Neural cell (in vitro differentiated cells): ENCODE measurements around the gene S1PR3. TPM values are rescaled to one million over a fixed set of nuclear protein-coding genes. Genes with fewer than 3 reads are reported as not detected.

ENCODE experiments used
- H2AFZ ChIP-seq: fragments of 200-600, 300-800 bp; sonication (generic), shearing (Covaris generic); 2 replicates; pipeline ENCODE4 v1.6.0; 2014; ENCODE audit warnings: low read depth, mild to moderate bottlenecking, antibody characterized with exemption, low read length, moderate library complexity
- H3F3A ChIP-seq: fragments of 200-600 bp; shearing (Covaris generic); 2 replicates; pipeline ENCODE4 v1.6.1; 2016; ENCODE audit warnings: mild to moderate bottlenecking, moderate library complexity, mixed read lengths, antibody characterized with exemption, low read length; ENCODE audit not compliant: insufficient read depth, poor library complexity, severe bottlenecking
- H3K27ac ChIP-seq: fragments of 200-600, 300-800 bp; sonication (generic), shearing (Covaris generic); 2 replicates; pipeline ENCODE4 v1.5.1; 2014; ENCODE audit warnings: mild to moderate bottlenecking, low read length, moderate library complexity
- H3K27me3 ChIP-seq: fragments of 300-800, 200-600 bp; sonication (generic), shearing (Covaris generic); 2 replicates; pipeline ENCODE4 v1.6.0; 2014; ENCODE audit warnings: mild to moderate bottlenecking, low read depth, low read length, moderate library complexity; ENCODE audit not compliant: insufficient read depth
- H3K36me3 ChIP-seq: fragments of 300-800, 200-600 bp; sonication (generic), shearing (Covaris generic); 2 replicates; pipeline ENCODE4 v1.5.1; 2014; ENCODE audit warnings: mild to moderate bottlenecking, antibody characterized with exemption, low read length, moderate library complexity; ENCODE audit not compliant: insufficient read depth
- H3K4me2 ChIP-seq: fragments of 300-800, 200-600 bp; sonication (generic), shearing (Covaris generic); 2 replicates; pipeline ENCODE4 v1.6.0; 2014; ENCODE audit warnings: mild to moderate bottlenecking, low read length
- H3K4me3 ChIP-seq: fragments of 300-800, 200-600 bp; sonication (generic), shearing (Covaris generic); 2 replicates; pipeline ENCODE4 v1.5.1; 2014; ENCODE audit warnings: mild to moderate bottlenecking, low read length, moderate library complexity
- H3K79me2 ChIP-seq: fragments of 200-600 bp; shearing (Covaris generic); replicated peaks from 2 replicates; pipeline ENCODE4 v1.6.0; 2014; ENCODE audit warnings: mild to moderate bottlenecking, low read length, moderate library complexity; ENCODE audit not compliant: insufficient read depth
- H3K9ac ChIP-seq: fragments of 300-800, 200-600 bp; sonication (generic), shearing (Covaris generic); 2 replicates; pipeline ENCODE4 v1.6.1; 2016; ENCODE audit warnings: mild to moderate bottlenecking, low read length, mixed read lengths
- H3K9me2 ChIP-seq: fragments of 200-600 bp; shearing (Covaris generic); 2 replicates; pipeline ENCODE4 v1.6.1; 2016; ENCODE audit warnings: mild to moderate bottlenecking, low read length, mixed read lengths; ENCODE audit not compliant: insufficient read depth
- H3K9me3 ChIP-seq: fragments of 200-600, 300-800 bp; sonication (generic), shearing (Covaris generic); 2 replicates; pipeline ENCODE4 v1.6.1; 2016; ENCODE audit warnings: mild to moderate bottlenecking, mixed run types, low read length, moderate library complexity, mixed read lengths
- H4K20me1 ChIP-seq: fragments of 200-600 bp; shearing (Covaris generic); 2 replicates; pipeline ENCODE4 v1.6.1; 2016; ENCODE audit warnings: mild to moderate bottlenecking, mixed run types; ENCODE audit not compliant: insufficient read depth
- EP300 ChIP-seq: fragments of 450-650 bp; conservative IDR thresholded peaks from 2 replicates; pipeline ENCODE4 v1.6.1; 2014; ENCODE audit warnings: antibody characterized with exemption, mild to moderate bottlenecking, moderate library complexity; ENCODE audit not compliant: poor library complexity, severe bottlenecking
- EZH2 ChIP-seq: fragments of 200-600, 300-800 bp; shearing (Covaris generic), sonication (generic); IDR thresholded peaks from 2 replicates; pipeline ENCODE4 v1.6.1; 2014; ENCODE audit warnings: antibody characterized with exemption, low read length, borderline replicate concordance, mild to moderate bottlenecking; ENCODE audit not compliant: insufficient read depth, poor library complexity, severe bottlenecking
- MXI1 ChIP-seq: fragments of 450-650 bp; conservative IDR thresholded peaks from 2 replicates; pipeline ENCODE4 v1.6.1; 2014; ENCODE audit warnings: antibody characterized with exemption, mild to moderate bottlenecking; ENCODE audit not compliant: poor library complexity, severe bottlenecking
- POLR2AphosphoS5 ChIP-seq: IDR thresholded peaks from 2 replicates; pipeline ENCODE4 v1.6.1; 2012
- RAD21 ChIP-seq: fragments of 450-650 bp; conservative IDR thresholded peaks from 2 replicates; pipeline ENCODE4 v1.6.1; 2014; ENCODE audit warnings: antibody characterized with exemption, mild to moderate bottlenecking, moderate library complexity
- REST ChIP-seq: IDR thresholded peaks from 2 replicates; pipeline ENCODE4 v1.6.1; 2012; ENCODE audit warnings: borderline replicate concordance
- SMC3 ChIP-seq: fragments of 450-650 bp; conservative IDR thresholded peaks from 2 replicates; pipeline ENCODE4 v1.6.1; 2014; ENCODE audit warnings: antibody characterized with exemption, mild to moderate bottlenecking, moderate library complexity; ENCODE audit not compliant: poor library complexity
- TAF1 ChIP-seq: IDR thresholded peaks from 2 replicates; pipeline ENCODE4 v1.6.1; 2012; ENCODE audit warnings: low read depth
- polyA plus RNA-seq: library from polyadenylated mRNA; depleted of rRNA; stranded (reverse); fragments of >200 nt; gene quantifications from 2 replicates; pipeline ENCODE4 v1.2.3, GENCODE V29; 2014
- TF ChIP-seq, protein P1 (sequence below): fragments of 450-650 bp; IDR thresholded peaks from 2 replicates; pipeline ENCODE4 v1.5.1; 2014; ENCODE audit warnings: antibody characterized with exemption, mild to moderate bottlenecking, moderate library complexity; ENCODE audit not compliant: poor library complexity, severe bottlenecking

The S1PR3 gene
- polyA plus RNA-seq, 1 donor from 2014 or later, result 0.12 TPM

- no peak overlapping the region for H3K27ac ChIP-seq
- no peaks in the 10 kb centered on the region for H3K79me2 ChIP-seq
- no peaks in the 10 kb centered on the region for H3K9me3 ChIP-seq
- H3F3A ChIP-seq, result no peaks in the 10 kb centered on the region
- H3K9me2 ChIP-seq, result no peaks in the 10 kb centered on the region
- H3K27me3 ChIP-seq, result no peaks in the 10 kb centered on the region
- TF ChIP-seq RAD21 (no peak), EZH2 (no peak), POLR2AphosphoS5 (no peak), MXI1 (no peak), SMC3 (no peak), EP300 (no peak), TAF1 (no peak), REST (no peak)
- TF ChIP-seq, protein P1, sequence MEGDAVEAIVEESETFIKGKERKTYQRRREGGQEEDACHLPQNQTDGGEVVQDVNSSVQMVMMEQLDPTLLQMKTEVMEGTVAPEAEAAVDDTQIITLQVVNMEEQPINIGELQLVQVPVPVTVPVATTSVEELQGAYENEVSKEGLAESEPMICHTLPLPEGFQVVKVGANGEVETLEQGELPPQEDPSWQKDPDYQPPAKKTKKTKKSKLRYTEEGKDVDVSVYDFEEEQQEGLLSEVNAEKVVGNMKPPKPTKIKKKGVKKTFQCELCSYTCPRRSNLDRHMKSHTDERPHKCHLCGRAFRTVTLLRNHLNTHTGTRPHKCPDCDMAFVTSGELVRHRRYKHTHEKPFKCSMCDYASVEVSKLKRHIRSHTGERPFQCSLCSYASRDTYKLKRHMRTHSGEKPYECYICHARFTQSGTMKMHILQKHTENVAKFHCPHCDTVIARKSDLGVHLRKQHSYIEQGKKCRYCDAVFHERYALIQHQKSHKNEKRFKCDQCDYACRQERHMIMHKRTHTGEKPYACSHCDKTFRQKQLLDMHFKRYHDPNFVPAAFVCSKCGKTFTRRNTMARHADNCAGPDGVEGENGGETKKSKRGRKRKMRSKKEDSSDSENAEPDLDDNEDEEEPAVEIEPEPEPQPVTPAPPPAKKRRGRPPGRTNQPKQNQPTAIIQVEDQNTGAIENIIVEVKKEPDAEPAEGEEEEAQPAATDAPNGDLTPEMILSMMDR, result no peak
- no peaks in the 10 kb centered on the region for H4K20me1 ChIP-seq
- H3K36me3 ChIP-seq, result no peaks in the 10 kb centered on the region
- H2AFZ ChIP-seq, result no peak overlapping the region
- H3K4me3 ChIP-seq, result no peak overlapping the region
- H3K4me2 ChIP-seq, result no peak overlapping the region
- H3K9ac ChIP-seq, result no peak overlapping the region
Measured at GRCh38 chr9:88951155-88951542, 40.1 kb upstream of the S1PR3 start.

GRCh38 chr9:88952086-88952615 is 39.1 kb upstream of the S1PR3 start:
- Histone ChIP-seq H4K20me1 (no peaks in the 10 kb centered on the region), H3K27me3 (no peaks in the 10 kb centered on the region), H2AFZ (no peak overlapping the region), H3F3A (no peaks in the 10 kb centered on the region), H3K9ac (no peak overlapping the region), H3K9me3 (no peaks in the 10 kb centered on the region), H3K9me2 (no peaks in the 10 kb centered on the region), H3K4me3 (no peak overlapping the region), H3K36me3 (no peaks in the 10 kb centered on the region), H3K27ac (no peak overlapping the region), H3K79me2 (no peaks in the 10 kb centered on the region), H3K4me2 (no peak overlapping the region)
- TF ChIP-seq RAD21 (no peak), TAF1 (no peak), SMC3 (no peak), MXI1 (no peak), REST (no peak), POLR2AphosphoS5 (no peak), EZH2 (no peak), EP300 (no peak)
- TF ChIP-seq, protein P1, result no peak
